Lung (tissue), 12 donors: ENCODE results near the gene CUL7. TPM values are rescaled to one million over a fixed set of nuclear protein-coding genes. Genes with fewer than 3 reads are reported as not detected.

ENCODE experiments used
- ATAC-seq: fragments of 200-7000 bp; cut with Tn5 transposase; one replicate; pipeline ENCODE4 v1.9.1; 2020; ENCODE audit warnings: moderate number of reproducible peaks; ENCODE audit not compliant: insufficient read depth, low FRiP score
- DNase-seq, 3 donors: peaks; one replicate each; pipeline ENCODE4 v3.0.0-alpha.2; 2013 to 2017
- H3K27ac ChIP-seq, 2 donors: one replicate each; pipeline ENCODE4 v1.5.1; 2013; ENCODE audit warnings: mild to moderate bottlenecking in 2 of 2, moderate library complexity in 2 of 2, control low read depth in 1 of 2, inconsistent platforms in 1 of 2, low read depth in 1 of 2, low read length in 1 of 2
- H3K27me3 ChIP-seq, 3 donors: one replicate each; pipeline ENCODE4 v1.5.1; 2013; ENCODE audit warnings: low read length in 2 of 3; ENCODE audit not compliant: control insufficient read depth in 3 of 3, insufficient read depth in 3 of 3
- H3K36me3 ChIP-seq, 4 donors: one replicate each; pipeline ENCODE4 v1.5.1; 2013; ENCODE audit warnings: low read length in 4 of 4, mild to moderate bottlenecking in 1 of 4, moderate library complexity in 1 of 4; ENCODE audit not compliant: control insufficient read depth in 4 of 4, insufficient read depth in 4 of 4
- H3K4me1 ChIP-seq, 5 donors: one replicate each; pipeline ENCODE4 v1.5.1; 2013; ENCODE audit warnings: low read length in 5 of 5, mild to moderate bottlenecking in 2 of 5, moderate library complexity in 1 of 5; ENCODE audit not compliant: control insufficient read depth in 5 of 5, insufficient read depth in 5 of 5
- H3K4me3 ChIP-seq: one replicate; pipeline ENCODE4 v1.5.1; 2013; ENCODE audit warnings: mild to moderate bottlenecking, control low read depth, moderate library complexity
- H3K9ac ChIP-seq, 2 donors: one replicate each; pipeline ENCODE4 v1.5.1; 2013; ENCODE audit warnings: low read length in 2 of 2, control low read depth in 1 of 2; ENCODE audit not compliant: insufficient read depth in 1 of 2
- H3K9me3 ChIP-seq, 4 donors: one replicate each; pipeline ENCODE4 v1.5.1; 2013; ENCODE audit warnings: low read length in 3 of 4, mild to moderate bottlenecking in 1 of 4, moderate library complexity in 1 of 4; ENCODE audit not compliant: control insufficient read depth in 4 of 4, insufficient read depth in 3 of 4
- CTCF ChIP-seq: IDR thresholded peaks from 2 replicates; pipeline ENCODE4 v1.5.1; 2012; ENCODE audit warnings: mild to moderate bottlenecking; ENCODE audit errors: control extremely low read depth, extremely low read depth
- WGBS, 2 donors: extraction: QIAGEN DNeasy Blood & Tissue Kit; methylation state at CpG; one replicate each; pipeline ENCODE4 v1.1.7; 2013; 5-methylcytosine and 5-hydroxymethylcytosine counted together
- polyA plus RNA-seq, 2 donors: library from polyadenylated mRNA; stranded (reverse); fragments of 200-250 nt; gene quantifications; one replicate each; pipeline ENCODE4 v1.2.1, GENCODE V29; 2013
- total RNA-seq, 2 donors: library from RNA; depleted of rRNA in 1 of 2; stranded (reverse); fragments of >200 nt in 1 of 2; gene quantifications; one replicate each; pipeline ENCODE4 v1.2.1, GENCODE V29; 2014 to 2021
- donor health status: control.
- donor health status: control.
- donor health status: Bipolar disorder and iron deficiency.
- donor health status: healthy.
- donor health status: DM: yes; HTN: yes; CAD: no.

Gene CUL7
- total and polyA plus RNA-seq, 4 donors, result 8.2 to 23.6 (median 15.2) TPM

GRCh38 chr6:42996513-42996912 is 57.1 kb downstream of the CUL7 start:
- ATAC-seq (no peak), DNase-seq (peak in 2 of 3 donors; percentile 15 to 17)
- no peak for TF ChIP-seq CTCF

GRCh38 chr6:42993445-42993844 is 60.2 kb downstream of the CUL7 start:
- Histone ChIP-seq H3K9me3 (no peaks in the 10 kb centered on the region), H3K27me3 (no peaks in the 10 kb centered on the region), H3K4me3 (no peak overlapping the region), H3K27ac (no peak overlapping the region), H3K36me3 (peaks cover 3 to 28% (median 11%) of the 10 kb centered on the region in 4 donors), H3K4me1 (peaks cover 0 to under 1% (median 0%) of the 10 kb centered on the region in 5 donors), H3K9ac (no peak overlapping the region)
- 88 to 99% methylated on average over 2 of the region's 2 CpGs for WGBS, 2 donors
- ATAC-seq (no peak), DNase-seq (no peak)
- TF ChIP-seq CTCF, result no peak

More at GRCh38 chr6:42996513-42996912, 57.1 kb downstream of the CUL7 start:
- peaks cover 2 to 8% (median 3%) of the 10 kb centered on the region in 4 donors for H3K36me3 ChIP-seq
- H3K9me3 ChIP-seq, result no peaks in the 10 kb centered on the region
- H3K27me3 ChIP-seq, result no peaks in the 10 kb centered on the region
- H3K27ac ChIP-seq, result no peak overlapping the region
- H3K4me3 ChIP-seq, result no peak overlapping the region
- H3K4me1 ChIP-seq, result no peaks in the 10 kb centered on the region
- no peak overlapping the region for H3K9ac ChIP-seq

DNA sequence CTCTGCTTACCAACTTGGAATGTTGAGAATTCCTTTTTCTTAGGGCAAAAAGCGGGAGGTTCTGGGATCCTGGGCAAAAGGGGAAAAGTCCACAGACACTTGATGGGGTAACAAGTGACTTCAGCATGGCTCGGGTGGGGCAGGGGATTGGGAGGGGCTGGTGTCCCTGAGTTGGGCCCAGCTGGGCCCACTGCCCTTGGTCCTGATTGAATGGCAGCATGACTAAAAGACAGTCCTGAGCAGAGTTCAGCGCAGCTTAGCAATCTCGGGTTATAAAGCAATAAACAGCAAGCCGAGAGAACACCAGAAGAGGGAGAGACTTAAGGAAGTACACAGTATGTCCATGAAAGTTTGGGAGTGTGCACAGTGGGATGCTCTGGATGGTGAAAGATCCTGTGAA is 63.7 kb downstream of the CUL7 start:
- no peak overlapping the region for H3K9ac ChIP-seq
- H3K9me3 ChIP-seq, result no peaks in the 10 kb centered on the region
- H3K4me3 ChIP-seq, result no peak overlapping the region
- ATAC-seq, result no peak
- H3K36me3 ChIP-seq, result peaks cover 3 to 28% (median 11%) of the 10 kb centered on the region in 4 donors
- no peak overlapping the region for H3K27ac ChIP-seq
- no peak for DNase-seq
- peaks cover 0 to 31% (median 19%) of the 10 kb centered on the region in 5 donors for H3K4me1 ChIP-seq
- 90% methylated on average over 5 of the region's 5 CpGs for WGBS, 2 donors
- no peak for TF ChIP-seq CTCF
- no peaks in the 10 kb centered on the region for H3K27me3 ChIP-seq

DNA sequence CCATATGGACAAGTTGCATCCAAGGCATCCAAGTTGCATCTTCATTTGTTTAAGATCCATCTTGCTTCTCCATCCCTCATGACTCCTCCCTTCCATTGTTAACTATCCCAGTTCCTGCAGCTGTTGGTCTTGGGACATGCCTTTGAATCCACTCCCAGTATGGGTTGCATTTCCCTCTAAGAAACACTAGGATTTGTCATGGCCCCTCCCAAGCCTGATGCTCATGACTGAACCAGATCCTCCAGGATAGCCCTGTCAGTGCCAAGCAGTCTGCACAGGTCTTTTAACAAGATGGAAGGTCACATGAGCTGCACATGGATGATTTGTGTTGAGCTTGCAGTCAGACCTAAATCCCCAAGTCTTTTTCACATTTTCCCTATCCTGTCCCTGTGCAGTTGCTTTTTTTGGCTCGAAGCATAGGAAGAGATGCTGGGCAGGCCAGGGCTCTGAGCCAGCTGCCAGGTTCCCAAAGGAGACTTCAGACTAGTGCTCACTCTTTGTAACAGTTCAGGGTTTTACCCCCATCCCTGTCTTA is 65.1 kb downstream of the CUL7 start:
- Histone ChIP-seq H3K36me3 (peaks cover 3 to 26% (median 11%) of the 10 kb centered on the region in 4 donors), H3K27ac (peak overlapping the region in 1 of 2 donors; percentile 8), H3K4me1 (peaks cover 0 to 35% (median 22%) of the 10 kb centered on the region in 5 donors), H3K4me3 (no peak overlapping the region), H3K9me3 (no peaks in the 10 kb centered on the region), H3K27me3 (no peaks in the 10 kb centered on the region), H3K9ac (no peak overlapping the region)
- no peak for TF ChIP-seq CTCF
- DNase-seq, result no peak
- ATAC-seq, result no peak
- WGBS, 2 donors, result 63 to 92% methylated on average over 1 of the region's 1 CpG
